Neural cell (in vitro differentiated cells): ENCODE results near the gene CPZ. TPM values are rescaled to one million over a fixed set of nuclear protein-coding genes. Genes with fewer than 3 reads are reported as not detected.

Source experiments
- H2AFZ ChIP-seq: fragments of 200-600, 300-800 bp; sonication (generic), shearing (Covaris generic); 2 replicates; pipeline ENCODE4 v1.6.0; 2014; ENCODE audit warnings: low read depth, mild to moderate bottlenecking, antibody characterized with exemption, low read length, moderate library complexity
- H3F3A ChIP-seq: fragments of 200-600 bp; shearing (Covaris generic); 2 replicates; pipeline ENCODE4 v1.6.1; 2016; ENCODE audit warnings: mild to moderate bottlenecking, moderate library complexity, mixed read lengths, antibody characterized with exemption, low read length; ENCODE audit not compliant: insufficient read depth, poor library complexity, severe bottlenecking
- H3K27ac ChIP-seq: fragments of 200-600, 300-800 bp; sonication (generic), shearing (Covaris generic); 2 replicates; pipeline ENCODE4 v1.5.1; 2014; ENCODE audit warnings: mild to moderate bottlenecking, low read length, moderate library complexity
- H3K27me3 ChIP-seq: fragments of 300-800, 200-600 bp; sonication (generic), shearing (Covaris generic); 2 replicates; pipeline ENCODE4 v1.6.0; 2014; ENCODE audit warnings: mild to moderate bottlenecking, low read depth, low read length, moderate library complexity; ENCODE audit not compliant: insufficient read depth
- H3K36me3 ChIP-seq: fragments of 300-800, 200-600 bp; sonication (generic), shearing (Covaris generic); 2 replicates; pipeline ENCODE4 v1.5.1; 2014; ENCODE audit warnings: mild to moderate bottlenecking, antibody characterized with exemption, low read length, moderate library complexity; ENCODE audit not compliant: insufficient read depth
- H3K4me2 ChIP-seq: fragments of 300-800, 200-600 bp; sonication (generic), shearing (Covaris generic); 2 replicates; pipeline ENCODE4 v1.6.0; 2014; ENCODE audit warnings: mild to moderate bottlenecking, low read length
- H3K4me3 ChIP-seq: fragments of 300-800, 200-600 bp; sonication (generic), shearing (Covaris generic); 2 replicates; pipeline ENCODE4 v1.5.1; 2014; ENCODE audit warnings: mild to moderate bottlenecking, low read length, moderate library complexity
- H3K79me2 ChIP-seq: fragments of 200-600 bp; shearing (Covaris generic); replicated peaks from 2 replicates; pipeline ENCODE4 v1.6.0; 2014; ENCODE audit warnings: mild to moderate bottlenecking, low read length, moderate library complexity; ENCODE audit not compliant: insufficient read depth
- H3K9ac ChIP-seq: fragments of 300-800, 200-600 bp; sonication (generic), shearing (Covaris generic); 2 replicates; pipeline ENCODE4 v1.6.1; 2016; ENCODE audit warnings: mild to moderate bottlenecking, low read length, mixed read lengths
- H3K9me2 ChIP-seq: fragments of 200-600 bp; shearing (Covaris generic); 2 replicates; pipeline ENCODE4 v1.6.1; 2016; ENCODE audit warnings: mild to moderate bottlenecking, low read length, mixed read lengths; ENCODE audit not compliant: insufficient read depth
- H3K9me3 ChIP-seq: fragments of 200-600, 300-800 bp; sonication (generic), shearing (Covaris generic); 2 replicates; pipeline ENCODE4 v1.6.1; 2016; ENCODE audit warnings: mild to moderate bottlenecking, mixed run types, low read length, moderate library complexity, mixed read lengths
- H4K20me1 ChIP-seq: fragments of 200-600 bp; shearing (Covaris generic); 2 replicates; pipeline ENCODE4 v1.6.1; 2016; ENCODE audit warnings: mild to moderate bottlenecking, mixed run types; ENCODE audit not compliant: insufficient read depth
- EZH2 ChIP-seq: fragments of 200-600, 300-800 bp; shearing (Covaris generic), sonication (generic); IDR thresholded peaks from 2 replicates; pipeline ENCODE4 v1.6.1; 2014; ENCODE audit warnings: antibody characterized with exemption, low read length, borderline replicate concordance, mild to moderate bottlenecking; ENCODE audit not compliant: insufficient read depth, poor library complexity, severe bottlenecking
- MXI1 ChIP-seq: fragments of 450-650 bp; conservative IDR thresholded peaks from 2 replicates; pipeline ENCODE4 v1.6.1; 2014; ENCODE audit warnings: antibody characterized with exemption, mild to moderate bottlenecking; ENCODE audit not compliant: poor library complexity, severe bottlenecking
- POLR2AphosphoS5 ChIP-seq: IDR thresholded peaks from 2 replicates; pipeline ENCODE4 v1.6.1; 2012
- RAD21 ChIP-seq: fragments of 450-650 bp; conservative IDR thresholded peaks from 2 replicates; pipeline ENCODE4 v1.6.1; 2014; ENCODE audit warnings: antibody characterized with exemption, mild to moderate bottlenecking, moderate library complexity
- SMC3 ChIP-seq: fragments of 450-650 bp; conservative IDR thresholded peaks from 2 replicates; pipeline ENCODE4 v1.6.1; 2014; ENCODE audit warnings: antibody characterized with exemption, mild to moderate bottlenecking, moderate library complexity; ENCODE audit not compliant: poor library complexity
- TAF1 ChIP-seq: IDR thresholded peaks from 2 replicates; pipeline ENCODE4 v1.6.1; 2012; ENCODE audit warnings: low read depth
- polyA plus RNA-seq: library from polyadenylated mRNA; depleted of rRNA; stranded (reverse); fragments of >200 nt; gene quantifications from 2 replicates; pipeline ENCODE4 v1.2.3, GENCODE V29; 2014
- TF ChIP-seq, protein P1 (sequence below): IDR thresholded peaks from 2 replicates; pipeline ENCODE4 v1.6.1; 2012; ENCODE audit warnings: borderline replicate concordance
- TF ChIP-seq, protein P2 (sequence below): fragments of 450-650 bp; IDR thresholded peaks from 2 replicates; pipeline ENCODE4 v1.5.1; 2014; ENCODE audit warnings: antibody characterized with exemption, mild to moderate bottlenecking, moderate library complexity; ENCODE audit not compliant: poor library complexity, severe bottlenecking

CPZ gene
- polyA plus RNA-seq, 1 donor from 2014 or later = not detected

DNA sequence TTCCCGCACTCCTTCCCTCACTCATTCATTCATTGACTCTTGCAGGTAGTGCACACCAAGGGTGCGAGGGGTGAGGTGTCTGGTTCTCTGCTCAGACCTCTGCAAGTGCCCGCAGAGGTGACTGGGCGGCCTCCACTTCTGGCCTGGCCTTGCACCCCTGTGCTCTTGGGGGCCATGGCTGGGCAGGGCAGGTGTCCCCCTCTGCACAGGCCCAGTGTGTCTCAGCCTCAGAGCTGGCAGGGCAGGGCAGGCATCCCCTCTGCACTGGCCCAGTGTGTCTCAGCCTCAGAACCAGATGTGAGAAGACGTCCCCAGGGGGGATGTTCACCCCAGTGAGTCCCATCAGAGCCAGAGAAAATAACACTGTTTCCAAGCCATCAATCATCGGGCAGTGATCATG, 16.8 kb downstream of the CPZ start:
- Histone ChIP-seq H3K9me3 (no peaks in the 10 kb centered on the region), H2AFZ (no peak overlapping the region), H3K36me3 (no peaks in the 10 kb centered on the region), H3K9me2 (no peaks in the 10 kb centered on the region), H3K4me3 (no peak overlapping the region), H4K20me1 (no peaks in the 10 kb centered on the region), H3K27ac (no peak overlapping the region), H3K79me2 (no peaks in the 10 kb centered on the region), H3K9ac (no peak overlapping the region), H3K27me3 (no peaks in the 10 kb centered on the region), H3F3A (no peaks in the 10 kb centered on the region), H3K4me2 (no peak overlapping the region)
- TF ChIP-seq RAD21 (no peak), TAF1 (no peak), EZH2 (no peak), MXI1 (no peak), SMC3 (no peak), POLR2AphosphoS5 (no peak)
- TF ChIP-seq, protein P1, sequence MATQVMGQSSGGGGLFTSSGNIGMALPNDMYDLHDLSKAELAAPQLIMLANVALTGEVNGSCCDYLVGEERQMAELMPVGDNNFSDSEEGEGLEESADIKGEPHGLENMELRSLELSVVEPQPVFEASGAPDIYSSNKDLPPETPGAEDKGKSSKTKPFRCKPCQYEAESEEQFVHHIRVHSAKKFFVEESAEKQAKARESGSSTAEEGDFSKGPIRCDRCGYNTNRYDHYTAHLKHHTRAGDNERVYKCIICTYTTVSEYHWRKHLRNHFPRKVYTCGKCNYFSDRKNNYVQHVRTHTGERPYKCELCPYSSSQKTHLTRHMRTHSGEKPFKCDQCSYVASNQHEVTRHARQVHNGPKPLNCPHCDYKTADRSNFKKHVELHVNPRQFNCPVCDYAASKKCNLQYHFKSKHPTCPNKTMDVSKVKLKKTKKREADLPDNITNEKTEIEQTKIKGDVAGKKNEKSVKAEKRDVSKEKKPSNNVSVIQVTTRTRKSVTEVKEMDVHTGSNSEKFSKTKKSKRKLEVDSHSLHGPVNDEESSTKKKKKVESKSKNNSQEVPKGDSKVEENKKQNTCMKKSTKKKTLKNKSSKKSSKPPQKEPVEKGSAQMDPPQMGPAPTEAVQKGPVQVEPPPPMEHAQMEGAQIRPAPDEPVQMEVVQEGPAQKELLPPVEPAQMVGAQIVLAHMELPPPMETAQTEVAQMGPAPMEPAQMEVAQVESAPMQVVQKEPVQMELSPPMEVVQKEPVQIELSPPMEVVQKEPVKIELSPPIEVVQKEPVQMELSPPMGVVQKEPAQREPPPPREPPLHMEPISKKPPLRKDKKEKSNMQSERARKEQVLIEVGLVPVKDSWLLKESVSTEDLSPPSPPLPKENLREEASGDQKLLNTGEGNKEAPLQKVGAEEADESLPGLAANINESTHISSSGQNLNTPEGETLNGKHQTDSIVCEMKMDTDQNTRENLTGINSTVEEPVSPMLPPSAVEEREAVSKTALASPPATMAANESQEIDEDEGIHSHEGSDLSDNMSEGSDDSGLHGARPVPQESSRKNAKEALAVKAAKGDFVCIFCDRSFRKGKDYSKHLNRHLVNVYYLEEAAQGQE = no peak
- TF ChIP-seq, protein P2, sequence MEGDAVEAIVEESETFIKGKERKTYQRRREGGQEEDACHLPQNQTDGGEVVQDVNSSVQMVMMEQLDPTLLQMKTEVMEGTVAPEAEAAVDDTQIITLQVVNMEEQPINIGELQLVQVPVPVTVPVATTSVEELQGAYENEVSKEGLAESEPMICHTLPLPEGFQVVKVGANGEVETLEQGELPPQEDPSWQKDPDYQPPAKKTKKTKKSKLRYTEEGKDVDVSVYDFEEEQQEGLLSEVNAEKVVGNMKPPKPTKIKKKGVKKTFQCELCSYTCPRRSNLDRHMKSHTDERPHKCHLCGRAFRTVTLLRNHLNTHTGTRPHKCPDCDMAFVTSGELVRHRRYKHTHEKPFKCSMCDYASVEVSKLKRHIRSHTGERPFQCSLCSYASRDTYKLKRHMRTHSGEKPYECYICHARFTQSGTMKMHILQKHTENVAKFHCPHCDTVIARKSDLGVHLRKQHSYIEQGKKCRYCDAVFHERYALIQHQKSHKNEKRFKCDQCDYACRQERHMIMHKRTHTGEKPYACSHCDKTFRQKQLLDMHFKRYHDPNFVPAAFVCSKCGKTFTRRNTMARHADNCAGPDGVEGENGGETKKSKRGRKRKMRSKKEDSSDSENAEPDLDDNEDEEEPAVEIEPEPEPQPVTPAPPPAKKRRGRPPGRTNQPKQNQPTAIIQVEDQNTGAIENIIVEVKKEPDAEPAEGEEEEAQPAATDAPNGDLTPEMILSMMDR = no peak

DNA sequence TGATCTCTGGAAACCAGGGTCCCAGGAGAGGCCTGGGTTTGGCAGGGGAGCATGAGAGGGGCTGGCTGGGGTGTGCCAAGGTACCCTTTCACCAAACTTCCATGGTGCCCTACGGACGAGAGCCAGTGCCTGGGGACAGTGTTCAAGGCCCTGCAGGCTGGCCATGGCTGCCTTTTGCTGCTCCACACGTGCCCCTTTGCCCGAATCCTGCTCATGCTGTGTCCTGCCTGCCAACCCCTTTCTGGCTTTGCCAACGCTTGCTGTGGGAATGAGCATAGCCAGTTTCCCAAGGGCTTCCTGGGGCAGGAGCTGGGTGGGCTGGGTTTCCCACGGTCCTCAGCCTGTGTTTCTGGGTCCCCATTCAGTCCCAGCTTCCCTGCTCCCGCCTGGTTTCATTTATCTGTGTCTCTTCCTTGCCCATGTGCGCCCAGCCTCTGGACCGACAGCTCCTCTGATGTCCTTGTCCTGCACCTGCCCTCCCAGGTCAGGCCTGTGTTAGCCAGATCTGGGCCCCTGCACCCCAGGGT, 17.3 kb downstream of the CPZ start:
- no peaks in the 10 kb centered on the region for H3K79me2 ChIP-seq
- TF ChIP-seq TAF1 (no peak), RAD21 (no peak), POLR2AphosphoS5 (no peak)
- TF ChIP-seq, protein P1 = no peak
- H3K9ac ChIP-seq = no peak overlapping the region
- H3K4me3 ChIP-seq = no peak overlapping the region
- H2AFZ ChIP-seq = no peak overlapping the region
- no peaks in the 10 kb centered on the region for H4K20me1 ChIP-seq
- H3F3A ChIP-seq = no peaks in the 10 kb centered on the region
- no peak overlapping the region for H3K4me2 ChIP-seq
- H3K9me2 ChIP-seq = no peaks in the 10 kb centered on the region
- no peaks in the 10 kb centered on the region for H3K36me3 ChIP-seq
- no peaks in the 10 kb centered on the region for H3K27me3 ChIP-seq
- no peaks in the 10 kb centered on the region for H3K9me3 ChIP-seq
- H3K27ac ChIP-seq = no peak overlapping the region
